Tibial artery (tissue), 4 donors: ENCODE data around the gene AKR1B1.

ENCODE experiments used
- DNase-seq, 2 donors: peaks; one replicate each; pipeline ENCODE4 v3.0.0-alpha.2; 2019
- H3K27ac ChIP-seq, 2 donors: fragments of 200-600 bp; sonication (generic) in 1 of 2; 1 replicate in 1 of 2; 2 replicates in 1 of 2; pipeline ENCODE4 v1.5.1; 2018 to 2019; ENCODE audit warnings: mild to moderate bottlenecking in 1 of 2
- H3K27me3 ChIP-seq, 2 donors: fragments of 200-600 bp; sonication (generic) in 1 of 2; one replicate each; pipeline versions ENCODE4 v1.5.1 to v1.6.0; 2016 to 2019
- H3K36me3 ChIP-seq, 3 donors: fragments of 200-600 bp; sonication (generic) in 2 of 3; one replicate each; pipeline ENCODE4 v1.5.1; 2016 to 2019; ENCODE audit warnings: mild to moderate bottlenecking in 2 of 3
- H3K4me1 ChIP-seq, 4 donors: fragments of 200-600 bp; sonication (generic) in 2 of 4; 1 replicate in 3 of 4; 2 replicates in 1 of 4; pipeline ENCODE4 v1.5.1; 2016 to 2019
- H3K4me3 ChIP-seq, 2 donors: fragments of 200-600 bp; sonication (generic) in 1 of 2; 1 replicate in 1 of 2; 2 replicates in 1 of 2; pipeline ENCODE4 v1.5.1; 2018 to 2019; ENCODE audit warnings: mild to moderate bottlenecking in 2 of 2
- H3K9me3 ChIP-seq, 3 donors: fragments of 200-600 bp; sonication (generic) in 1 of 3; one replicate each; pipeline ENCODE4 v1.5.1; 2016 to 2019
- intact Hi-C: fragments of 100-400 bp; cut with DNase I; formaldehyde crosslinking; loops from one replicate; pipeline ENCODE4 v1.15.0; 2023; ENCODE audit warnings: low total_unique reads
- TF ChIP-seq, protein P1 (sequence below), 2 experiments: fragments of 200-600 bp in 1 of 2; fragments of 450-650 bp in 1 of 2; IDR thresholded peaks; one replicate each; pipeline ENCODE4 v1.5.1; 2017 to 2019; ENCODE audit warnings: antibody characterized with exemption in 2 of 2, mild to moderate bottlenecking in 1 of 2, moderate library complexity in 1 of 2

Gene AKR1B1

DNA sequence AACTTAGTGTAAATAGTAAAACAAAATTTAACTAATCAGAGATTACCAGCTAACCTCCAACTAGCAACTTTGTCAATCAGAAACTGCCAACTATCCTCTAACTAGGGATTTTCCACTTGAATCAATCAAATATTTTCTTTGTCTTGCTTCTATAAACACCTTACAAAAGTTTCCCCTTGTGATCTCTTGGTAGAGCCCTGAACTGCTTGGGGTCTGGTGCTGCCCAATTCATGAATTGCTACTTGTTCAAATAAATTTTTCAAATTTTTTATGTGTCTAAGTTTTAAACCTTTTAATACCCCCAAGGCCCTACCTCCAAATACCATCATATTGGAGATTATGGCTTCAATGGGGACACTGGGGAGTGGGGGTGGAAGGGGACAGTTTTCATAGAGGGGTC, 24.0 kb upstream of the AKR1B1 start:
- Histone ChIP-seq H3K4me3 (no peak overlapping the region), H3K9me3 (no peaks in the 10 kb centered on the region), H3K4me1 (peaks cover 0 to 10% (median 0%) of the 10 kb centered on the region in 4 donors), H3K27me3 (peaks cover 0 to 8% of the 10 kb centered on the region in 2 donors), H3K36me3 (no peaks in the 10 kb centered on the region), H3K27ac (no peak overlapping the region)
- TF ChIP-seq, protein P1, sequence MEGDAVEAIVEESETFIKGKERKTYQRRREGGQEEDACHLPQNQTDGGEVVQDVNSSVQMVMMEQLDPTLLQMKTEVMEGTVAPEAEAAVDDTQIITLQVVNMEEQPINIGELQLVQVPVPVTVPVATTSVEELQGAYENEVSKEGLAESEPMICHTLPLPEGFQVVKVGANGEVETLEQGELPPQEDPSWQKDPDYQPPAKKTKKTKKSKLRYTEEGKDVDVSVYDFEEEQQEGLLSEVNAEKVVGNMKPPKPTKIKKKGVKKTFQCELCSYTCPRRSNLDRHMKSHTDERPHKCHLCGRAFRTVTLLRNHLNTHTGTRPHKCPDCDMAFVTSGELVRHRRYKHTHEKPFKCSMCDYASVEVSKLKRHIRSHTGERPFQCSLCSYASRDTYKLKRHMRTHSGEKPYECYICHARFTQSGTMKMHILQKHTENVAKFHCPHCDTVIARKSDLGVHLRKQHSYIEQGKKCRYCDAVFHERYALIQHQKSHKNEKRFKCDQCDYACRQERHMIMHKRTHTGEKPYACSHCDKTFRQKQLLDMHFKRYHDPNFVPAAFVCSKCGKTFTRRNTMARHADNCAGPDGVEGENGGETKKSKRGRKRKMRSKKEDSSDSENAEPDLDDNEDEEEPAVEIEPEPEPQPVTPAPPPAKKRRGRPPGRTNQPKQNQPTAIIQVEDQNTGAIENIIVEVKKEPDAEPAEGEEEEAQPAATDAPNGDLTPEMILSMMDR (IDR thresholded peaks at IDR 0.05) = no peak
- intact Hi-C loops = no loop called here
- DNase-seq = no peak

DNA sequence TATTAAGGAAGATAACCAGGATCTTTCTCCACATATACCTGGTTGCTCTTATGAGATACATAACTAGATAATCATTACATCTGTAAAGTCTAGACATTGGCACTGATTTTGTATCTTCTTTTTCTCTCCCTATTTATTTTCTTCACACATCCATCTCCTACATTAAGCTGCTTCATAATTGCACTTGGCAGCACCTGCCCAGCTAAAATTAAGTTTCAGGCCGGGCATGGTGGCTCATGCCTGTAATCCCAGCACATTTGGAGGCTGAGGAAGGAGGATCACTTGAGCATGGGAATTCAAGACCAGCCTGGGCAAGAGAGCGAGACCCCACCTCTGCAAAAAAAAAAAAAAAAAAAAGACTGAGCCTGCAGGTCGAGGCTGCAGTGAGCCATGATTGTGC, 22.3 kb upstream of the AKR1B1 start:
- intact Hi-C loops = no loop called here
- Histone ChIP-seq H3K27ac (no peak overlapping the region), H3K27me3 (no peaks in the 10 kb centered on the region), H3K9me3 (no peaks in the 10 kb centered on the region), H3K4me3 (no peak overlapping the region), H3K4me1 (peaks cover 0 to 10% (median 0%) of the 10 kb centered on the region in 4 donors), H3K36me3 (no peaks in the 10 kb centered on the region)
- TF ChIP-seq, protein P1 (IDR thresholded peaks at IDR 0.05) = no peak
- DNase-seq = no peak

- no peaks in the 10 kb centered on the region for H3K36me3 ChIP-seq
- H3K27me3 ChIP-seq = no peaks in the 10 kb centered on the region
- intact Hi-C loops = no loop called here
- no peak overlapping the region for H3K27ac ChIP-seq
- no peaks in the 10 kb centered on the region for H3K9me3 ChIP-seq
- peaks cover 0 to 10% (median 0%) of the 10 kb centered on the region in 4 donors for H3K4me1 ChIP-seq
- H3K4me3 ChIP-seq = no peak overlapping the region
- TF ChIP-seq, protein P1 (IDR thresholded peaks at IDR 0.05) = no peak
- no peak for DNase-seq
Measured at GRCh38 chr7:134480730-134481129, 21.8 kb upstream of the AKR1B1 start.

DNA sequence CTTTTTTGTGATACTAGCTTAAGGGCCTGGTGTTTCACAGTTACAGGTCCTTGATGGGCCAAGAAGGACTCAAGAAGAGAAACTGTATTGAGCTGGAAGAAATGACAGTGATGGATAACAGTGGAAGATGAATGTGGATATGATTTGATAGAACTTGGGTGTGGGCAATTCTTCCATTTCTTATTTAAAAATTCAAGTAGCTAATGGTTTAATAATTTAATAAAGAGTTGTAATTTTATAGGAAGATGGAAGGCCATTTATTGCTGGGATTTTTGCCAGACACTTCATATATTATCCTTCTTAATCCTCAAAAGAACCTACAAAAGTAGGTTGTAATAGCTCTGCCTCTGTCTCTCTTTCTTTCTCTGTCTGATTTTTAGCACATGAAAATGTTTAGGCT, 21.3 kb upstream of the AKR1B1 start:
- peaks cover 0 to 10% (median 0%) of the 10 kb centered on the region in 4 donors for H3K4me1 ChIP-seq
- TF ChIP-seq, protein P1 (IDR thresholded peaks at IDR 0.05) = no peak
- H3K27me3 ChIP-seq = no peaks in the 10 kb centered on the region
- no peaks in the 10 kb centered on the region for H3K36me3 ChIP-seq
- DNase-seq = no peak
- no peak overlapping the region for H3K27ac ChIP-seq
- H3K9me3 ChIP-seq = no peaks in the 10 kb centered on the region
- intact Hi-C loops = no loop called here
- H3K4me3 ChIP-seq = no peak overlapping the region

DNA sequence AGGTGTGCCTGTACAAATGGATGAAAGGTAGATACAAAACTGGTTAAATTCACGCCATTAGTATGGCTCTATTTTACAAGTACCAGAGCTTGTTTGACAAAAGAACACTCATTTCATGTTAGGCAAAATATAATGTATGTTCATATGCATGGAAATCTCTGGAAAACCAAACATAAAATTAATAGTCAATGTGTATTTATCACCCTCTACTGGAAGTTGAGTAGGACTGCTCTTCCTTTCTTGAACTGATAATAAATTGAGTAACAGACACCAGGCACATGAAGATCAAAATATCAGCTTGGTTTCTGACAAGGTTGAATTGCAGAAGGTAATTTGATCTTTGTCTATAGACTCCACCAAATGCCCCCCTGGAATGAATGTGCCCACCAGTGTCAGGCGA, 19.8 kb upstream of the AKR1B1 start:
- no peak overlapping the region for H3K4me3 ChIP-seq
- intact Hi-C loops = no loop called here
- H3K9me3 ChIP-seq = no peaks in the 10 kb centered on the region
- H3K27ac ChIP-seq = no peak overlapping the region
- peaks cover 0 to 10% (median 0%) of the 10 kb centered on the region in 4 donors for H3K4me1 ChIP-seq
- DNase-seq = no peak
- no peaks in the 10 kb centered on the region for H3K36me3 ChIP-seq
- H3K27me3 ChIP-seq = no peaks in the 10 kb centered on the region
- TF ChIP-seq, protein P1 (IDR thresholded peaks at IDR 0.05) = no peak

DNA sequence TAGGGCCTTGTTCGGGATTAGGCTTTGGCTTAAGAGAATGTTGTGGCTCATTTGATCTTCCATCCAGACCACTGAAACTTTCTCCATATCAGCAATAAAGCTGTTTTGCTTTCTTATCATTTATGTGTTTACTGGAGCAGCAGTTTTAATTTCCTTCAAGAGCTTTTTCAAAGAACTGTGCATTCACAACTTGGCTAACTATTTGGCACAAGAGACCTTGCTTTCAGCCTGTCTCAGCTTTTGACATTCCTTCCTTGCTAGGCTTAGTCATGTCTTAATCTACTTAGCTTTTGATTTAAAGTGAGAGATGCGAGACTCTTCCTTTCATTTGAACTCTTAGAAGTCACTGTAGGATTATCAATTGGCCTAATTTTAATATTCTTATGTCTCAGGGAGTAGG, 19.1 kb upstream of the AKR1B1 start:
- no peak overlapping the region for H3K27ac ChIP-seq
- peaks cover 0 to 10% (median 0%) of the 10 kb centered on the region in 4 donors for H3K4me1 ChIP-seq
- TF ChIP-seq, protein P1 (IDR thresholded peaks at IDR 0.05) = no peak
- intact Hi-C loops = no loop called here
- H3K36me3 ChIP-seq = no peaks in the 10 kb centered on the region
- H3K27me3 ChIP-seq = no peaks in the 10 kb centered on the region
- H3K4me3 ChIP-seq = no peak overlapping the region
- no peaks in the 10 kb centered on the region for H3K9me3 ChIP-seq
- no peak for DNase-seq
